Liver (tissue), 9 donors: ENCODE results near the gene CRYBG1. TPM values are rescaled to one million over a fixed set of nuclear protein-coding genes. Genes with fewer than 3 reads are reported as not detected.
"Not testable (repeated sequence)": the region's sequence is repeated elsewhere in the genome, so short reads cannot be mapped to it uniquely, and the experiment has no call there.

Source experiments
- DNase-seq: peaks from one replicate; pipeline ENCODE4 v3.0.0-alpha.2; 2017; ENCODE audit warnings: low spot score
- H3K27ac ChIP-seq, 2 donors: one replicate each; pipeline ENCODE4 v1.7.0; 2013; ENCODE audit warnings: inconsistent platforms in 2 of 2, low read length in 2 of 2, control low read depth in 1 of 2, low read depth in 1 of 2, mild to moderate bottlenecking in 1 of 2
- H3K27me3 ChIP-seq, 4 donors: one replicate each; pipeline versions ENCODE4 v1.6.1 to v1.7.0; 2013; ENCODE audit warnings: low read length in 3 of 4, inconsistent platforms in 1 of 4, mild to moderate bottlenecking in 1 of 4, moderate library complexity in 1 of 4; ENCODE audit not compliant: control insufficient read depth in 4 of 4, insufficient read depth in 4 of 4
- H3K36me3 ChIP-seq, 4 donors: one replicate each; pipeline versions ENCODE4 v1.6.1 to v1.7.0; 2013; ENCODE audit warnings: low read length in 3 of 4, mild to moderate bottlenecking in 3 of 4, low read depth in 1 of 4, moderate library complexity in 1 of 4; ENCODE audit not compliant: control insufficient read depth in 4 of 4, insufficient read depth in 3 of 4
- H3K4me1 ChIP-seq, 4 donors: one replicate each; pipeline versions ENCODE4 v1.6.1 to v1.7.0; 2013; ENCODE audit warnings: low read length in 3 of 4, mild to moderate bottlenecking in 3 of 4, moderate library complexity in 1 of 4; ENCODE audit not compliant: control insufficient read depth in 4 of 4, insufficient read depth in 4 of 4
- H3K4me3 ChIP-seq, 3 donors: one replicate each; pipeline versions ENCODE4 v1.6.1 to v1.7.0; 2013; ENCODE audit warnings: low read length in 3 of 3, control low read depth in 1 of 3, low read depth in 1 of 3, mild to moderate bottlenecking in 1 of 3
- H3K9ac ChIP-seq, 2 donors: one replicate each; pipeline ENCODE4 v1.7.0; 2013; ENCODE audit warnings: low read length in 2 of 2, mild to moderate bottlenecking in 2 of 2, moderate library complexity in 2 of 2, control low read depth in 1 of 2, low read depth in 1 of 2
- H3K9me3 ChIP-seq, 4 donors: one replicate each; pipeline versions ENCODE4 v1.6.1 to v1.7.0; 2013; ENCODE audit warnings: low read length in 3 of 4; ENCODE audit not compliant: control insufficient read depth in 4 of 4
- ATF3 ChIP-seq: IDR thresholded peaks from 2 replicates; pipeline ENCODE4 v1.6.1; 2016; ENCODE audit warnings: antibody characterized with exemption
- CTCF ChIP-seq: fragments of 150-350 bp; IDR thresholded peaks from 2 replicates; pipeline ENCODE4 v1.5.1; 2017; ENCODE audit warnings: improper control_type of control experiment, low read depth, low read length; ENCODE audit not compliant: missing input control
- EGR1 ChIP-seq, 2 donors: IDR thresholded peaks; 2 replicates each; pipeline ENCODE4 v1.6.1; 2016 to 2018; ENCODE audit warnings: antibody characterized with exemption in 2 of 2, low read depth in 2 of 2
- FOXA1 ChIP-seq: IDR thresholded peaks from 2 replicates; pipeline ENCODE4 v1.6.1; 2016; ENCODE audit warnings: antibody characterized with exemption
- GABPA ChIP-seq, 2 donors: IDR thresholded peaks in 1 of 2; conservative IDR thresholded peaks in 1 of 2; 2 replicates each; pipeline ENCODE4 v1.6.1; 2016; ENCODE audit warnings: antibody characterized with exemption in 2 of 2, mild to moderate bottlenecking in 1 of 2, moderate library complexity in 1 of 2
- HNF4A ChIP-seq, 2 donors: conservative IDR thresholded peaks; 2 replicates each; pipeline ENCODE4 v1.6.1; 2016; ENCODE audit warnings: antibody characterized with exemption in 2 of 2, mild to moderate bottlenecking in 2 of 2
- HNF4G ChIP-seq: IDR thresholded peaks from 2 replicates; pipeline ENCODE4 v1.6.1; 2016; ENCODE audit warnings: antibody characterized with exemption
- JUND ChIP-seq, 2 donors: IDR thresholded peaks; 2 replicates each; pipeline ENCODE4 v1.6.1; 2016; ENCODE audit warnings: antibody characterized with exemption in 2 of 2
- MAX ChIP-seq: IDR thresholded peaks from 2 replicates; pipeline ENCODE4 v1.6.1; 2016; ENCODE audit warnings: antibody characterized with exemption
- NR2F2 ChIP-seq: IDR thresholded peaks from 2 replicates; pipeline ENCODE4 v1.6.1; 2016; ENCODE audit warnings: antibody characterized with exemption
- RAD21 ChIP-seq, 2 donors: IDR thresholded peaks; 2 replicates each; pipeline ENCODE4 v1.6.1; 2016; ENCODE audit warnings: antibody characterized with exemption in 2 of 2, mild to moderate bottlenecking in 2 of 2
- REST ChIP-seq: IDR thresholded peaks from 2 replicates; pipeline ENCODE4 v1.6.1; 2016; ENCODE audit warnings: antibody characterized with exemption, mild to moderate bottlenecking
- RXRA ChIP-seq, 2 donors: IDR thresholded peaks; 2 replicates each; pipeline ENCODE4 v1.6.1; 2017 to 2018; ENCODE audit warnings: antibody characterized with exemption in 2 of 2, mild to moderate bottlenecking in 1 of 2
- SP1 ChIP-seq: IDR thresholded peaks from 2 replicates; pipeline ENCODE4 v1.6.1; 2018; ENCODE audit warnings: antibody characterized with exemption, mild to moderate bottlenecking
- TAF1 ChIP-seq: conservative IDR thresholded peaks from 2 replicates; pipeline ENCODE4 v1.6.1; 2016; ENCODE audit warnings: antibody characterized with exemption, mild to moderate bottlenecking
- YY1 ChIP-seq: IDR thresholded peaks from 2 replicates; pipeline ENCODE4 v1.6.1; 2016; ENCODE audit warnings: antibody characterized with exemption, mild to moderate bottlenecking
- ZBTB33 ChIP-seq: IDR thresholded peaks from 2 replicates; pipeline ENCODE4 v1.6.1; 2016; ENCODE audit warnings: antibody characterized with exemption
- whole genome bisulfite sequencing: extraction: QIAGEN DNeasy Blood & Tissue Kit; methylation state at CpG from one replicate; pipeline ENCODE4 v1.1.7; 2013; 5-methylcytosine and 5-hydroxymethylcytosine counted together
- polyA plus RNA-seq, 2 donors: library from polyadenylated mRNA; stranded (reverse) in 1 of 2; unstranded in 1 of 2; fragments of 200-250 nt in 1 of 2; fragments of >200 nt in 1 of 2; fragmentation: Nextera tagmentation in 1 of 2; extraction: Ambion mirVana in 1 of 2; gene quantifications; one replicate each; pipeline versions ENCODE4 v1.2.1 to v1.2.3, GENCODE V29; 2013 to 2015
- total RNA-seq, 2 donors: library from RNA; depleted of rRNA; stranded (reverse); fragments of >200 nt; gene quantifications; one replicate each; pipeline ENCODE4 v1.2.3, GENCODE V29; 2014
- donor health status: healthy.
- donor health status: healthy.
- donor health status: healthy.
- donor health status: healthy.
- donor health status: healthy.

Gene CRYBG1
- total and polyA plus RNA-seq, 4 donors, result 2.3 to 8.7 (median 4.0) TPM

GRCh38 chr6:106398621-106399020 is 38.1 kb downstream of the CRYBG1 start (continued):
- TF ChIP-seq ZBTB33, result no peak
- TF ChIP-seq HNF4G, result no peak
- TF ChIP-seq HNF4A (conservative IDR thresholded peaks at IDR 0.05), result no peak

- H3K27me3 ChIP-seq, H3K9ac ChIP-seq, H3K27ac ChIP-seq, H3K4me1 ChIP-seq, H3K4me3 ChIP-seq, H3K9me3 ChIP-seq, DNase-seq, H3K36me3 ChIP-seq: not testable (repeated sequence)
- WGBS, result 67% methylated on average over 5 of the region's 5 CpGs
Measured at GRCh38 chr6:106405044-106405443, 44.5 kb downstream of the CRYBG1 start.

GRCh38 chr6:106411056-106411455 is 50.5 kb downstream of the CRYBG1 start:
- 75% methylated on average over 3 of the region's 3 CpGs for WGBS
- Histone ChIP-seq H3K9me3 (no peaks in the 10 kb centered on the region), H3K27me3 (no peaks in the 10 kb centered on the region), H3K4me1 (no peaks in the 10 kb centered on the region), H3K4me3 (no peak overlapping the region), H3K36me3 (no peaks in the 10 kb centered on the region), H3K27ac (no peak overlapping the region), H3K9ac (no peak overlapping the region)
- TF ChIP-seq NR2F2 (no peak), CTCF (no peak), SP1 (no peak), RXRA (IDR thresholded peaks at IDR 0.05) (no peak), EGR1 (IDR thresholded peaks at IDR 0.05; ENCODE audit: low read depth in 2 of 2) (no peak), GABPA (IDR thresholded peaks at IDR 0.05 in 1 of 2, conservative IDR thresholded peaks at IDR 0.05 in 1 of 2) (no peak), TAF1 (no peak), MAX (no peak), ZBTB33 (no peak), JUND (IDR thresholded peaks at IDR 0.05) (no peak), HNF4A (conservative IDR thresholded peaks at IDR 0.05) (no peak), YY1 (no peak), ATF3 (no peak), RAD21 (IDR thresholded peaks at IDR 0.05) (no peak), HNF4G (no peak), REST (no peak), FOXA1 (no peak)
- DNase-seq, result no peak
